Mesenchymal stem cell (in vitro differentiated cells and primary cell): ENCODE measurements around the gene TMEM117.
"Not testable (repeated sequence)": the region's sequence is repeated elsewhere in the genome, so short reads cannot be mapped to it uniquely, and the experiment has no call there.

Source experiments
- DNase-seq: peaks from one replicate; pipeline ENCODE4 v3.0.0-alpha.2; 2013
- H2AFZ ChIP-seq: one replicate; pipeline ENCODE4 v1.6.1; 2013; ENCODE audit warnings: low read depth, mild to moderate bottlenecking, control low read depth, inconsistent platforms, low read length, moderate library complexity
- H2AK5ac ChIP-seq: 2 replicates; pipeline ENCODE4 v1.6.1; 2013; ENCODE audit warnings: low read length, moderate library complexity, mild to moderate bottlenecking, inconsistent platforms; ENCODE audit not compliant: severe bottlenecking
- H2BK120ac ChIP-seq: one replicate; pipeline ENCODE4 v1.6.1; 2013; ENCODE audit warnings: low read depth, mild to moderate bottlenecking, inconsistent platforms, low read length, moderate library complexity
- H2BK12ac ChIP-seq, 2 experiments: one replicate each; pipeline ENCODE4 v1.6.1; 2013; ENCODE audit warnings: inconsistent platforms in 2 of 2, low read length in 2 of 2, mild to moderate bottlenecking in 2 of 2, moderate library complexity in 2 of 2, control low read depth in 1 of 2
- H2BK15ac ChIP-seq: one replicate; pipeline ENCODE4 v1.6.1; 2013; ENCODE audit warnings: mild to moderate bottlenecking, low read depth, inconsistent platforms; ENCODE audit not compliant: poor library complexity, severe bottlenecking
- H2BK5ac ChIP-seq: 2 replicates; pipeline ENCODE4 v1.6.1; 2013; ENCODE audit warnings: low read depth, mild to moderate bottlenecking, low read length, control low read depth, inconsistent platforms; ENCODE audit not compliant: poor library complexity, severe bottlenecking
- H3K14ac ChIP-seq, 2 experiments: one replicate each; pipeline ENCODE4 v1.6.1; 2013; ENCODE audit warnings: inconsistent platforms in 2 of 2, low read length in 2 of 2, control low read depth in 1 of 2, mild to moderate bottlenecking in 1 of 2, moderate library complexity in 1 of 2
- H3K18ac ChIP-seq, 2 experiments: one replicate each; pipeline ENCODE4 v1.6.1; 2013; ENCODE audit warnings: inconsistent platforms in 2 of 2, low read length in 2 of 2, control low read depth in 1 of 2, low read depth in 1 of 2, mild to moderate bottlenecking in 1 of 2
- H3K23ac ChIP-seq, 2 experiments: one replicate each; pipeline ENCODE4 v1.6.1; 2013; ENCODE audit warnings: inconsistent platforms in 2 of 2, low read length in 2 of 2, mild to moderate bottlenecking in 2 of 2, moderate library complexity in 2 of 2, control low read depth in 1 of 2
- H3K27ac ChIP-seq: 2 replicates; pipeline ENCODE4 v1.5.1; 2013; ENCODE audit warnings: mild to moderate bottlenecking, moderate library complexity, low read length, control low read depth, inconsistent platforms; ENCODE audit not compliant: poor library complexity, severe bottlenecking
- H3K27me3 ChIP-seq, 2 experiments: 2 replicates each; pipeline versions ENCODE4 v1.6.1 to v1.7.0; 2013; ENCODE audit warnings: low read length in 2 of 2, mild to moderate bottlenecking in 2 of 2, moderate library complexity in 2 of 2, control low read depth in 1 of 2, inconsistent platforms in 1 of 2; ENCODE audit not compliant: control insufficient read depth in 1 of 2, insufficient read depth in 1 of 2
- H3K36me3 ChIP-seq, 2 experiments: 2 replicates each; pipeline versions ENCODE4 v1.6.1 to v1.7.0; 2013; ENCODE audit warnings: low read length in 2 of 2, control low read depth in 1 of 2, inconsistent platforms in 1 of 2, low read depth in 1 of 2, mild to moderate bottlenecking in 1 of 2; ENCODE audit not compliant: insufficient read depth in 2 of 2, control insufficient read depth in 1 of 2
- H3K4ac ChIP-seq, 2 experiments: one replicate each; pipeline ENCODE4 v1.6.1; 2013; ENCODE audit warnings: inconsistent platforms in 2 of 2, low read length in 2 of 2, mild to moderate bottlenecking in 2 of 2, moderate library complexity in 2 of 2, control low read depth in 1 of 2, low read depth in 1 of 2
- H3K4me1 ChIP-seq: 2 replicates; pipeline ENCODE4 v1.6.1; 2013; ENCODE audit warnings: low read depth, low read length, control low read depth; ENCODE audit not compliant: control insufficient read depth, insufficient read depth
- H3K4me2 ChIP-seq: 2 replicates; pipeline ENCODE4 v1.6.1; 2013; ENCODE audit warnings: low read length, mild to moderate bottlenecking, inconsistent platforms; ENCODE audit not compliant: poor library complexity, severe bottlenecking
- H3K4me3 ChIP-seq, 2 experiments: 2 replicates each; pipeline versions ENCODE4 v1.5.1 to v1.7.0; 2013; ENCODE audit warnings: low read length in 2 of 2, mild to moderate bottlenecking in 2 of 2, control low read depth in 1 of 2, low read depth in 1 of 2; ENCODE audit not compliant: insufficient read depth in 1 of 2
- H3K79me1 ChIP-seq: replicated peaks from 2 replicates; pipeline ENCODE4 v1.6.1; 2013; ENCODE audit warnings: mild to moderate bottlenecking, control low read depth, low read length, inconsistent platforms; ENCODE audit not compliant: poor library complexity, severe bottlenecking
- H3K9ac ChIP-seq: 2 replicates; pipeline ENCODE4 v1.7.0; 2013; ENCODE audit warnings: mild to moderate bottlenecking, low read length, moderate library complexity
- H3K9me3 ChIP-seq: 2 replicates; pipeline ENCODE4 v1.7.0; 2013; ENCODE audit warnings: mild to moderate bottlenecking, low read length; ENCODE audit not compliant: control insufficient read depth
- H4K8ac ChIP-seq: one replicate; pipeline ENCODE4 v1.6.1; 2013; ENCODE audit warnings: inconsistent platforms, mild to moderate bottlenecking, low read length, moderate library complexity
- H4K91ac ChIP-seq: one replicate; pipeline ENCODE4 v1.6.1; 2013; ENCODE audit warnings: mild to moderate bottlenecking, low read length, inconsistent platforms
- WGBS: methylation state at CpG from one replicate; pipeline ENCODE4 v1.1.7; 2013; ENCODE audit warnings: mixed read lengths; 5-methylcytosine and 5-hydroxymethylcytosine counted together

Gene TMEM117

DNA sequence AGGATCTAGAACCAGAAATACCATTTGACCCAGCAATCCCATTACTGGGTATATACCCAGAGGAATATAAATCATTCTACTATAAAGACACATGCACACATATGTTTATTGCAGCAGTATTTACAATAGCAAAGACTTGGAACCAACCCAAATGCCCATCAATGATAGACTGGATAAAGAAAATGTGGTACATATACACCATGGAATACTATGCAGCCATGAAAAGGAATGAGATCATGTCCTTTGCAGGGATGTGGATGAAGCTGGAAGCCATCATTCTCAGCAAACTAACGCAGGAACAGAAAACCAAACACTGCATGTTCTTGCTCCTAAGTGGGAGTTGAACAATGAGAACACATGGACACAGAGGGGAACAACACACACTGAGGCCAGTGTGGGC is 414.6 kb downstream of the TMEM117 start:
- H3K9ac ChIP-seq, H3K23ac ChIP-seq, H2BK5ac ChIP-seq, H3K27me3 ChIP-seq, H3K4ac ChIP-seq, H2BK12ac ChIP-seq, H4K8ac ChIP-seq, H3K14ac ChIP-seq, H3K79me1 ChIP-seq, H2AFZ ChIP-seq, H2BK15ac ChIP-seq, H3K18ac ChIP-seq, H3K27ac ChIP-seq, H4K91ac ChIP-seq, H3K36me3 ChIP-seq, H2AK5ac ChIP-seq, H2BK120ac ChIP-seq, DNase-seq, H3K4me3 ChIP-seq, H3K4me1 ChIP-seq, H3K4me2 ChIP-seq, H3K9me3 ChIP-seq: not testable (repeated sequence)
- WGBS: 94% methylated on average over 1 of the region's 1 CpG

DNA sequence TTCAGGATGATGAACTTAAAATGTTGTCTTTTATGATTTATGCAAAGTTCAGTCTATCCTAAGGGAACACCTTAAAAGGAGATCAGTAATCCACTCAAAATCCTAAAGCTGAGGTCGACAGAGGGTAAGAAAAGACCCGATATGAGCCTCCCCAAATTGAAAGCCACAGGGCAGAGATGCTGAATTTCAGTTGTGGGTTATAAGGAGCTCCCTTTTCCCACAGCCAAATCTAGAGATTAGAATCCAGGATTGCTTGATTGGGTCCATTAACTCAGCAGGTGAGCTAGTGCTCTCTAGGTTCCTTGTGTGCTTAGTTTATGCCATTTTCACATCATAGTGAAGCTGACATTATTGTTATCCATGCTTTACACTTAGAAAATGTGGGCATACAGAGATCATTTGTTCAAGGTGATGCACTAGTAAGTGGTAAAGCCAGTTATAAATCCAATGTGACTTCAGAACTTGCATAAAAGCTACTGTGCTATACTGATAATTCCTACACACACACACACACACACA is 417.5 kb downstream of the TMEM117 start:
- Histone ChIP-seq H3K9me3 (no peaks in the 10 kb centered on the region), H2BK12ac (no peak overlapping the region), H3K23ac (no peak overlapping the region), H4K8ac (no peak overlapping the region), H2BK120ac (no peak overlapping the region), H3K79me1 (no peaks in the 10 kb centered on the region), H2AK5ac (no peak overlapping the region), H3K36me3 (no peaks in the 10 kb centered on the region), H3K4me2 (no peak overlapping the region), H3K27ac (no peak overlapping the region), H4K91ac (no peak overlapping the region), H3K4me3 (no peak overlapping the region), H3K4me1 (no peaks in the 10 kb centered on the region), H3K4ac (no peak overlapping the region), H3K27me3 (no peaks in the 10 kb centered on the region), H2BK5ac (no peak overlapping the region), H3K18ac (no peak overlapping the region), H2AFZ (no peak overlapping the region), H2BK15ac (no peak overlapping the region), H3K9ac (no peak overlapping the region), H3K14ac (no peak overlapping the region)
- 69% methylated on average over 2 of the region's 2 CpGs for WGBS
- no peak for DNase-seq

DNA sequence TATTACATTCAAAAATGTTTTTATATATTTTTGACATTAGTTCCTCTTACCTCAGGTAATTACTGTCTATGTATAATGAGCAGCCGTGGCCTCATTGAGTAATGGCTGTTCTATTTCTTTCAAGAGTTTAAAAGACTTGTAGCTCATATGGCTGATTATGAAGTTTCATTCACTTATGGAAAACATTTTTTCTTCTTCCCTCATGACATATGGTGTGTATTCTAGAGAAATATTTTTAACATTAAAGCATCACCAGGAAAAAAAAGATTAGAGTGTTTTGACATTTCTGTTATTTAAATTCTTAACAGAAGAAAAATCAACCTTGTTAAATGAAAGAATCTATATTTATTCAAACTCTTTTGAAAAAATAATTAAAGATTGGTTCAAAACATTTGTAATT is 422.4 kb downstream of the TMEM117 start:
- Histone ChIP-seq H2AK5ac (no peak overlapping the region), H3K23ac (no peak overlapping the region), H3K9me3 (no peaks in the 10 kb centered on the region), H2BK12ac (no peak overlapping the region), H3K36me3 (no peaks in the 10 kb centered on the region), H2BK5ac (no peak overlapping the region), H3K27ac (no peak overlapping the region), H3K4ac (no peak overlapping the region), H3K14ac (no peak overlapping the region), H4K91ac (no peak overlapping the region), H3K18ac (no peak overlapping the region), H2BK15ac (no peak overlapping the region), H3K4me3 (no peak overlapping the region), H4K8ac (no peak overlapping the region), H3K9ac (no peak overlapping the region), H3K27me3 (no peaks in the 10 kb centered on the region), H2BK120ac (no peak overlapping the region), H3K4me1 (no peaks in the 10 kb centered on the region), H2AFZ (no peak overlapping the region), H3K4me2 (no peak overlapping the region), H3K79me1 (no peaks in the 10 kb centered on the region)
- DNase-seq: no peak
- no CpG with 5 or more reads among the region's 1 CpG for WGBS

DNA sequence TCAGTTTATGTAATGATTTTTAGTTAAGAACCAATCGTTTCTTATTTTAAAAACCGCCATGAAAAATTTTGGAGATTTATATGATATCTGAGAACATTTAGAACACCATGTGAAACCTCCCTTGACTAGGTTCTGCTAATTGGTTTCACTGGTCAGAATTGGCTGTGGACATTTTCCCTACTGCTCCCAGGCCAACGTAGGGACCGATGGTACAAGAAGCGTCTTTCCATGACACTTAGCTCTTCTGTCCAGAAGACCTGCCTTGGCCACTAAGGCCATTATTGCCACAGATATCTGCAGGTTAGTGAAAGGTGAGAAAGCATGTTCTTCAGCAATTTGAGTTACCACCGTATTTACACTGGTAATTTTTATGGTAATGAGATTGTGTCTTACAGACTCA is 424.0 kb downstream of the TMEM117 start:
- Histone ChIP-seq H2BK5ac (no peak overlapping the region), H2BK12ac (no peak overlapping the region), H3K9me3 (no peaks in the 10 kb centered on the region), H2BK15ac (no peak overlapping the region), H4K8ac (no peak overlapping the region), H2BK120ac (no peak overlapping the region), H4K91ac (no peak overlapping the region), H3K18ac (no peak overlapping the region), H2AK5ac (no peak overlapping the region), H2AFZ (no peak overlapping the region), H3K4ac (no peak overlapping the region), H3K27ac (no peak overlapping the region), H3K4me3 (no peak overlapping the region), H3K14ac (no peak overlapping the region), H3K23ac (no peak overlapping the region), H3K79me1 (no peaks in the 10 kb centered on the region), H3K9ac (no peak overlapping the region), H3K4me1 (no peaks in the 10 kb centered on the region), H3K36me3 (no peaks in the 10 kb centered on the region), H3K4me2 (no peak overlapping the region), H3K27me3 (no peaks in the 10 kb centered on the region)
- 98% methylated on average over 6 of the region's 6 CpGs for WGBS
- no peak for DNase-seq
